Activated naive CD8-positive, alpha-beta T cell (primary cell): ENCODE data around the gene SP1.
"Not testable (repeated sequence)": the region's sequence is repeated elsewhere in the genome, so short reads cannot be mapped to it uniquely, and the experiment has no call there.

Source experiments
- H3K27ac Mint-ChIP-seq: one replicate; pipeline ENCODE4 v1.8.0; 2021; ENCODE audit warnings: mixed read lengths
- H3K27me3 Mint-ChIP-seq: one replicate; pipeline ENCODE4 v1.8.0; 2021; ENCODE audit warnings: mixed read lengths
- H3K36me3 Mint-ChIP-seq: one replicate; pipeline ENCODE4 v1.8.0; 2021; ENCODE audit warnings: mixed read lengths
- H3K4me1 Mint-ChIP-seq: one replicate; pipeline ENCODE4 v1.8.0; 2021; ENCODE audit warnings: low read depth, mixed read lengths
- H3K4me3 Mint-ChIP-seq: one replicate; pipeline ENCODE4 v1.8.0; 2021; ENCODE audit warnings: mild to moderate bottlenecking, mixed read lengths
- H3K9me3 Mint-ChIP-seq: one replicate; pipeline ENCODE4 v1.8.0; 2021; ENCODE audit warnings: low read depth, mixed read lengths

Gene SP1

DNA sequence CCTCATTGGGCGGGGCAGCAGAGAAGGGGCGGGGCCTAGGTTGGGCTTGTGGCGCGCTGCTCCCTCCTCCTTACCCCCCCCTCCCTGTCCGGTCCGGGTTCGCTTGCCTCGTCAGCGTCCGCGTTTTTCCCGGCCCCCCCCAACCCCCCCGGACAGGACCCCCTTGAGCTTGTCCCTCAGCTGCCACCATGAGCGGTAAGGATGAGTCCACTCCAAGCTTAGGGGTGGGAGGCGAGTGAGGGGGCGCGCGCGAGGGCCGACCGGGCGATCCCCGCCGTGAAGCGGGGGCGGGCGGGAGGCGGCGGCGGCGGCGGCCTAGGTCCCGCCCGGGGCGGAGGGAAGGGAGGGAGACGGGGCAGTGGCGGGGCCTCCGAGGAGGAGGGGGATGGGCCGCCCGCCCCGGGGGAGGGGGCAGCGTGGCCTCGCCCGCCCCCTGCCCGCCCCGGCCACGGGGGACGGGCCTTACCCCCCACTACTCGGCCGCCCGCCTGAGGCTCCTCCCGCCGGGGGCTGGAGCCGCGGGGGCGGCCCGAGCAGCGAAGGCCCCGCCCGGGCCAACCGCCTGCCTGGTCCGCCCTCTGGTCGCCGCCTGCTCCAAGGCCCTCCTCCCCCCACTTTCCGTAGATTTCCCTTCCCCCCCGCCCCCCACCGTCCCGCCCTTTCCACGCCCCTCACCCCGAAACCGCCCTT lies at the start of gene SP1:
TSS of gene SP1 (plus strand) at position 73 of the 690 bp plus-strand sequence. CDS start at position 189, 116 bp downstream.
- peak within 1 kb of the TSS; percentile 93 for H3K4me3 Mint-ChIP-seq
- peak within 1 kb of the TSS; percentile 90 for H3K27ac Mint-ChIP-seq
- peaks cover 34% of the 10 kb centered on the region for H3K4me1 Mint-ChIP-seq
- no peaks in the 10 kb centered on the region for H3K27me3 Mint-ChIP-seq
- H3K36me3 Mint-ChIP-seq = peaks cover 12% of the 10 kb centered on the region
- no peaks in the 10 kb centered on the region for H3K9me3 Mint-ChIP-seq

- Mint-ChIP-seq H3K4me1 (peaks cover 3% of the 10 kb centered on the region), H3K4me3 (no peak overlapping the region), H3K27me3 (peaks cover 7% of the 10 kb centered on the region), H3K36me3 (no peaks in the 10 kb centered on the region), H3K9me3 (no peaks in the 10 kb centered on the region), H3K27ac (no peak overlapping the region)
Measured at GRCh38 chr12:53330671-53331070, 49.3 kb upstream of the SP1 start.

GRCh38 chr12:53332339-53332738 lies 47.6 kb upstream of the SP1 start:
- not testable (repeated sequence) for H3K9me3 Mint-ChIP-seq, H3K27ac Mint-ChIP-seq, H3K36me3 Mint-ChIP-seq, H3K4me3 Mint-ChIP-seq, H3K4me1 Mint-ChIP-seq
- H3K27me3 Mint-ChIP-seq = peaks cover 12% of the 10 kb centered on the region

DNA sequence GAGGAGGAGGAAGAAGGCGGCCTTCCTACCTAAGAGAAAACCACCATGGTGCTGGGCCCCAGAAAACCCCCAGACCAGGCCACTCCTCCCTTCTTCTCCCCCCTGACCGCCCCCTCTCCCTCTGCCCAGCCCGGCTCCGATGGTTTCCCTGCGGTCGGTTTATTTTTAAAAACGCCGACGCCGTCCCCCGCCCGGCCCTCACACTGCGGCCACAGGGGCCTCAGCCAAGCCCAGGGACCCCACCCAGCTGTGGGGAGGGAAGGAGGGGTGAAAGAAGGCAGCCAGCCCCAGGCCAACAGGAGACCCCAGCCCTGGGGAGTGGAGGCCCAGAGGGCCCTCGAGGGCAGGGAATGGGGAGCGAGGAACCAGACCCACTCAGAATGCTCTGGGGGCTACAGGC lies 47.2 kb upstream of the SP1 start:
- H3K36me3 Mint-ChIP-seq = no peaks in the 10 kb centered on the region
- no peaks in the 10 kb centered on the region for H3K9me3 Mint-ChIP-seq
- H3K27me3 Mint-ChIP-seq = peaks cover 16% of the 10 kb centered on the region

GRCh38 chr12:53333289-53333688 lies 46.7 kb upstream of the SP1 start:
- Mint-ChIP-seq H3K36me3 (no peaks in the 10 kb centered on the region), H3K27ac (no peak overlapping the region), H3K4me3 (no peak overlapping the region), H3K9me3 (no peaks in the 10 kb centered on the region), H3K4me1 (peaks cover 6% of the 10 kb centered on the region), H3K27me3 (peaks cover 18% of the 10 kb centered on the region)

More for the DNA sequence above, 47.2 kb upstream of the SP1 start:
- H3K4me3 Mint-ChIP-seq = no peak overlapping the region
- H3K27ac Mint-ChIP-seq = no peak overlapping the region
- peaks cover 4% of the 10 kb centered on the region for H3K4me1 Mint-ChIP-seq

DNA sequence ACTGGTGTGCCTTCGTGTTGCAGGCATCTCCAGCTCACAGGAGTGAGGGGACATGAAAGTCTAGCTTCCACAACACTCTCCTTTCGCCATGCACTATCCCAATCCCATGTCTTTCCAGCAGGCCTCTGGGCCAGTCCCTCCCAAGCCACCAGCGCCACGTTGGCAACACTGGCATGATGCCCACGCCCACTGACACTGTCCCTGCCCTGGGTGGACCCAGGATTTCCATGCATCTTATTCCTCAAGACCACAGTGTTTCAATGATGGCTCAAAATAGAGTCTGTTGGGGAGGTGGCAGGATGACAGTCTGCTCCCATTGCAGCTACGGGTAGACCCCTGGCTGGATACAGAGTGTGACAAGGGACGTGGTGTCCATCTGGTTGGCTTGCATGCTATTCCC lies 46.1 kb upstream of the SP1 start:
- H3K4me1 Mint-ChIP-seq = peaks cover 6% of the 10 kb centered on the region
- H3K9me3 Mint-ChIP-seq = no peaks in the 10 kb centered on the region
- H3K4me3 Mint-ChIP-seq = no peak overlapping the region
- H3K27ac Mint-ChIP-seq = no peak overlapping the region
- no peaks in the 10 kb centered on the region for H3K36me3 Mint-ChIP-seq
- peaks cover 18% of the 10 kb centered on the region for H3K27me3 Mint-ChIP-seq

DNA sequence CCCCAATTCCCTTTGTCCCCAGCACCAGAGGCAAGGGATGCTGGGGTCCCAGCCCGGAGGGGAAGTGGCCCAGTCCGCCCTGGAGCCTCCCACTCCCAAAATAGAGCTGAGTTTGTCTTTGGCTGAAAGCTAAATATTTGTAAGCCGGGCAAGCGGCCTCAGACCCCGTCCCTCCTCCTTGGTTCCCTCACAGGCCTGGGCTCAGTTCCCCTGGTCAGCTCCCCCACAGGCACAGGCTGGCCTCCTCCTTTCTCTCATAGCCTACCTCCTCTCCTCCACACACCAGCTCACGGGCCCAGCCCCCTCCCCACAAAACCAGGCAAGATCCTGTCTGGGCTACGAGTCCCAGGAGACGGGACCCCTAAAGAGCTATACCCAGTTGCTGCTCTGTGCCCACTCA lies 45.2 kb upstream of the SP1 start:
- H3K4me1 Mint-ChIP-seq = peaks cover 6% of the 10 kb centered on the region

GRCh38 chr12:53336181-53336681 lies 43.7 kb upstream of the SP1 start, which contains the start of gene SP7:
SP7 (minus strand) TSS chr12:53336354; CDS start chr12:53335646, 708 bp downstream.
- Mint-ChIP-seq H3K4me3 (no peak within 1 kb of the TSS), H3K27ac (no peak within 1 kb of the TSS), H3K9me3 (no peaks in the 10 kb centered on the region), H3K36me3 (no peaks in the 10 kb centered on the region), H3K27me3 (peaks cover 22% of the 10 kb centered on the region), H3K4me1 (peaks cover 6% of the 10 kb centered on the region)

More for the DNA sequence above, 45.2 kb upstream of the SP1 start:
- Mint-ChIP-seq H3K27ac (no peak overlapping the region), H3K36me3 (no peaks in the 10 kb centered on the region), H3K4me3 (no peak overlapping the region), H3K27me3 (peaks cover 20% of the 10 kb centered on the region), H3K9me3 (no peaks in the 10 kb centered on the region)

- Mint-ChIP-seq H3K27me3 (peaks cover 22% of the 10 kb centered on the region), H3K36me3 (no peaks in the 10 kb centered on the region)
Measured at GRCh38 chr12:53338017-53338416, 42.0 kb upstream of the SP1 start.

GRCh38 chr12:53338916-53339315 lies 41.1 kb upstream of the SP1 start:
- H3K27ac Mint-ChIP-seq = no peak overlapping the region
- H3K27me3 Mint-ChIP-seq = peaks cover 18% of the 10 kb centered on the region
- peaks cover 11% of the 10 kb centered on the region for H3K4me1 Mint-ChIP-seq
- no peaks in the 10 kb centered on the region for H3K36me3 Mint-ChIP-seq
- no peak overlapping the region for H3K4me3 Mint-ChIP-seq
- no peaks in the 10 kb centered on the region for H3K9me3 Mint-ChIP-seq

More at GRCh38 chr12:53338017-53338416, 42.0 kb upstream of the SP1 start:
- H3K27ac Mint-ChIP-seq = peak overlapping the region; percentile 7
- H3K4me1 Mint-ChIP-seq = peaks cover 6% of the 10 kb centered on the region
- H3K4me3 Mint-ChIP-seq = no peak overlapping the region
- H3K9me3 Mint-ChIP-seq = no peaks in the 10 kb centered on the region

GRCh38 chr12:53340398-53340797 lies 39.6 kb upstream of the SP1 start:
- Mint-ChIP-seq H3K4me1 (peaks cover 19% of the 10 kb centered on the region), H3K36me3 (no peaks in the 10 kb centered on the region), H3K27me3 (peaks cover 15% of the 10 kb centered on the region), H3K9me3 (no peaks in the 10 kb centered on the region), H3K4me3 (no peak overlapping the region), H3K27ac (no peak overlapping the region)

- Mint-ChIP-seq H3K9me3 (no peaks in the 10 kb centered on the region), H3K4me1 (peaks cover 14% of the 10 kb centered on the region), H3K27me3 (peaks cover 4% of the 10 kb centered on the region), H3K36me3 (no peaks in the 10 kb centered on the region), H3K4me3 (peak overlapping the region; percentile 81), H3K27ac (no peak overlapping the region)
Measured at GRCh38 chr12:53343449-53343848, 36.5 kb upstream of the SP1 start.

DNA sequence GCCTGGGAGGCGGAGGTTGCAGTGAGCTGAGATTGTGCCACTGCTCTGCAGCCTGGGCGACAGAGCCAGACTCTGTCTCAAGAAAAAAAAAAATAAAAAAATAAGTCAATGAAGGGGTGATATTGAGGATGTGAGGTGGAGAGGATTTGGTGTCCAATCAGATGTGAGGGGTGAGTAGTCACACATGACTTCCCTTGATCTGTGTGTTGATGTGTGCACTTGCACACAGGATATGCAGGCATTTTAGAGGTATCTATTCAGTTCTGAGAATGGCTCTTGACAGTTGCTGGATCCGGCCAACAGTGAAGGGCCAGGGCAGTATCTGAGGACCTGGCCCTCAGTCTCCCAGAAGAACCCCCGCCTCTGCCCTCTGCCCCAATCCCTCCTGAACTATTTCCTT lies 36.0 kb upstream of the SP1 start:
- Mint-ChIP-seq H3K27ac (no peak overlapping the region), H3K4me3 (peak overlapping the region; percentile 81), H3K4me1 (peaks cover 14% of the 10 kb centered on the region), H3K27me3 (peaks cover 4% of the 10 kb centered on the region), H3K36me3 (no peaks in the 10 kb centered on the region), H3K9me3 (no peaks in the 10 kb centered on the region)

- peaks cover 14% of the 10 kb centered on the region for H3K4me1 Mint-ChIP-seq
- H3K9me3 Mint-ChIP-seq = no peaks in the 10 kb centered on the region
- peaks cover 4% of the 10 kb centered on the region for H3K27me3 Mint-ChIP-seq
- no peak overlapping the region for H3K27ac Mint-ChIP-seq
- peak overlapping the region; percentile 81 for H3K4me3 Mint-ChIP-seq
- H3K36me3 Mint-ChIP-seq = no peaks in the 10 kb centered on the region
Measured at GRCh38 chr12:53344487-53344823, 35.5 kb upstream of the SP1 start.

GRCh38 chr12:53344824-53345485 lies 35.0 kb upstream of the SP1 start:
- H3K9me3 Mint-ChIP-seq = no peaks in the 10 kb centered on the region
- no peaks in the 10 kb centered on the region for H3K36me3 Mint-ChIP-seq
- H3K27me3 Mint-ChIP-seq = peaks cover 1% of the 10 kb centered on the region
- peak overlapping the region; percentile 97 for H3K4me3 Mint-ChIP-seq
- H3K4me1 Mint-ChIP-seq = peaks cover 14% of the 10 kb centered on the region
- peak overlapping the region; percentile 86 for H3K27ac Mint-ChIP-seq
